ENCODE measurements around the gene TMEM39B.

Gene TMEM39B

GRCh38 chr1:32150847-32151246 lies 78.1 kb downstream of the TMEM39B start:
- no peak for TF ChIP-seq CTCF (IDR thresholded peaks at IDR 0.05; ENCODE audit: extremely low read depth, insufficient read depth, missing control alignments)

GRCh38 chr1:32151319-32151787 lies 78.6 kb downstream of the TMEM39B start:
- no peak for TF ChIP-seq CTCF (IDR thresholded peaks at IDR 0.05; ENCODE audit: extremely low read depth, insufficient read depth, missing control alignments)
- no peak for DNase-seq (ENCODE audit: low spot score)
- in situ Hi-C loops (cut with MboI; ENCODE audit: low pct_unique_long_range_greater_than_20kb, low sequenced_read_pairs, unreplicated experiment) = no loop called here

More at GRCh38 chr1:32150847-32151246, 78.1 kb downstream of the TMEM39B start:
- no peak for DNase-seq (ENCODE audit: low spot score)
- in situ Hi-C loops (cut with MboI; ENCODE audit: low pct_unique_long_range_greater_than_20kb, low sequenced_read_pairs, unreplicated experiment) = no loop called here
